ENCODE results near the gene AGBL4.

The AGBL4 gene

DNA sequence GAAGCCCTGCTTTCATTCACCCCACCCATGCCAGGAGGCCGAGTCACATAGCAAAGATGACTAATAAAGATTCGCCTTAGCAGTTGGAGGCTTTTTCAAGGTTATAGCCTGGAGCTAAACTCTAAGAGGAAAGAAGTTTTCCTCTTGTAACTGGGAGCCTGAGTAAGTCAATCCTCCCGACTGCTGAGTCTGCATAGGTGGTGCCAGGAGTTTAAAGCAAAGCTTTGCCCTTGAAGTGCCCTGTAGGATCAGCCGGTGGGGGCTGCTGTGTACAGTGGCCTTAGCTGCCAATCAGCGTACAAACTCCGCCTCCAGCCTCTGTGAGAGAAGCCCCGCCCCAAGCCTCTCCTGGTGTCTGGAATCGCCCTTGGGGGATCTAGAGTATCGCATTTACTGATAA lies 1404.2 kb downstream of the AGBL4 start:
- no peak overlapping the region for H3K4me3 ChIP-seq (ENCODE audit: low read depth, low read length)

DNA sequence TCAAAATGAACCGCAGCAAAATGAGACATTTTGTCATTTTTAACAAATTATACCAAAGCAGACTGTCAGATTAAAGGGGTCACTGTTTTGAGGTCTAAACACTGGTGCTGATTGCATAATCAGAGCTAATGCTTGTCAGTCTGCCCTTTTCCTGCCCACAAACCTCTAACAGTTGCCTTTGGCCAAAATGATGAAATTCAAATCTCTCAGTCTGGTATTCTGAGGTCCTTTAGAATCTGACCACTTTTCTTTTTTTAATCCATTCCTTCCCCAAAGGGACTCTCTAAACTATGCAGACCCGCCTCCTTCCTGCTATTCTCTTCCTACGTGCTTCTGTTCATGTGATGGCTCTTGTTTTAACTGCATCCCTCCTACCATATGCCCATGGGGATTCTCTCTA lies 1406.5 kb downstream of the AGBL4 start:
- H3K4me3 ChIP-seq (ENCODE audit: low read depth, low read length): no peak overlapping the region

DNA sequence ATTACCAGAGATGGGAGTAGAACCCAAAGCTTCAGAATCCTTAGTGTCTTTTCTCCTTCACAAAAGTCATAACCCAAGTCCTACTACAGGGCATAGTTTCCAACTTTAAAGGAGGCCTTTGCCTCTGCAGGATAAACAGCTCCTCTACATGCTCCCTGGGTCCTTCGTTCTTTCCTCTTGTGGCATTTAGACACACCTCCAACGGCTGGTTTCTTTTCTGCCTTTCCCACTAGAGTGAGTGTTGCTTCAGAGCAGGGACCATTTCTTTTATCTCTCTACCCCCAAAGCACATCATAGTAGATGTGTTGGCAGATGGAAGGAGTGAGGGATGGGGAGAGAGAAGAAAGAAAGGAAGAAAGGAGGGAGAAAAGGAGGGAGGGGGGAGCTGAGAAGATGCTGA lies 1407.0 kb downstream of the AGBL4 start:
- no peak overlapping the region for H3K4me3 ChIP-seq (ENCODE audit: low read depth, low read length)

DNA sequence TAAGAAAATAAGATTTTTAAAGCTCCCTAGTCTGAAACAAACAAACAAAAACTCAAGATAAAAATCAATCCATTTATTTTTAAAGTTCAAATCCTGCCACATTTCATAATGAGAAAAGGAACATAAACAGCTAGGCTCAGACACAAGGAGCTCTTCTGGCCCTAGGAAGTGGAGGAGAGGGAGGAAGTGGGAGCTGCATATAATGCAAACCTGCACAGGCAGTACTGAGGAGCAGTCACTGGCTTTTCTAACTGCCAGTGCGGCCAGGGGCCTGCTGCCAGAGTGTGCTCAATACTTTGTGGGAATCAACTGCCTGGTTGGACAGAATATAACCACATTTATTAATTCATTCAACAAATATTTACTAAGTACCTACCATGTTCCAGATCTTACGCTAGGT lies 1411.9 kb downstream of the AGBL4 start:
- H3K4me3 ChIP-seq (ENCODE audit: low read depth, low read length): no peak overlapping the region

DNA sequence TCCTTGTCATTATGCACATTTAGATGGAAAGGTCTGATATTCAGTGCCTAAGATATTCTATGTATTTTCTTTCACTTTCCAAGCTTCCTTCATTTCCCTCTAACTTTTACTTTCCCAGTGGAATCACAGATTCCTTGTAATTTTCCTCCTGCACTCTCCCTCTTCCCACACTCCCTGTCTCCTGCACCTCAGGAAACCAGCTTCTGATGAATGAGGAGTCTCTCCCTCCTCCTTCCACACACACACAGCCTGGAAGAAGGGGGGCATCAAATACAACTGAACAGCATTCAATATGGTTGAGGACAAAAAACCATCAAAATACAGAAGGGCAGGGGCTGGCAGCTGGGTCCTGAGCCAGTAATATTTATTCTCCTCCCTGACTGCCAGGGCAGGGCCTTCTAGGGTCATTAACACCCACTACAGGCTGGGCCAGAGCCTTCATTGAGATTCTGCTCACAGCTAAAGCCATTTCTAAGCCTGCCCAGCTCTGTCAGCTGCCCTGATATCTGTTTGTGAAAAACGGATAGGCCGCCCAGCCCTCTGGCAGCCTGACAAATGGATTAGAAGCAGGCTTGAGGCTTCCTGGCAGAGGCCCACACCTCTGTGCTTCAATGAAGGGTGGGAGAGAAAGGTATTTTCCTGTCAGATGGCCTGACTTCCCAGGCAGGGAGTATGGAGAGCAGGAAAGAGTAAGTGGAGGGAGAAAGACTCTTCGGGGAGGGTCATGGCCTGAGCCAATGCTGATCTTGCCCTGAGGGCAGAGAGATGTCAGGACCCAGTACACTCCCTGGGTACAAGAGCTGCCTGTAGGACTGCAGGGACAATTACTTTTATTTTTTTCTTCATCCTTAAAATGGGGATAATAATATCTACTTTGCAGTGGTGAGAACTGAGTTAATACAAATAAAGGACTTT lies 1412.9 kb downstream of the AGBL4 start:
- H3K4me3 ChIP-seq (ENCODE audit: low read depth, low read length): no peak overlapping the region

DNA sequence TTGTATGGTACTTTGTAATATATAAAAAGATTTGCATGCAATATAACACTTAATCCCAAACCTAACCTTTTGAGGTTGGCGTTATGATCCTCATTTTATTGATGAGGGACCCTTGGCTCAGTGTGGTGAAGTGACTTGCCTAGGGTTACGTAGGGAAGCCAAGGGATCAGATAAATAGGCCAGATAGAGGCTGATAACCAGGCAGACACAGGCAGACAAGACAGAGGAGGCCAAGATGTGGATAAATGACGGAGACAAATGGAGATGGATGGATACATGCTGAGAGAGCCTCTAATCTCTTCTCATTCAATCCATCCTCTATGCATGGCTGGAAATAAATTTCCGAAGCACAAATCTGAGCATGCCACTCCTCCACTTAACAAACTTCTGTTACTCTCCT lies 1414.9 kb downstream of the AGBL4 start:
- no peak overlapping the region for H3K4me3 ChIP-seq (ENCODE audit: low read depth, low read length)

DNA sequence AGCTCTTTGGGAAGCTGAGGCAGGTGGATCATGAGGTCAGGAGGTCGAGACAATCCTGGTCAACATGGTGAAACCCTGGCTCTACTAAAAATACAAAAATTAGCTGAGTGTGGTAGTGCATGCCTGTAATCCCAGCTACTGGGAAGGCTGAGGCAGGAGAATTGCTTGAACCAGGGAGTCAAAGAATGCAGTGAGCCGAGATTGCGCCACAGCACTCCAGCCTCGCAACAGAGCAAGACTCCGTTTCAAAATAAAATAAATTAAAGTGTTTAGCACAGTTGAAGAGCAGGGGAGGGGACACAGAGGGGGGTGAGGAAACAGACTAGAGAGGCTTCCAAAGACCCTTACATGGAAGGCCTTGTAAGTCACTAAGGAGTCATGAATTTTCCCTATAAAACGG lies 1420.5 kb downstream of the AGBL4 start:
- no peak overlapping the region for H3K4me3 ChIP-seq (ENCODE audit: low read depth, low read length)

DNA sequence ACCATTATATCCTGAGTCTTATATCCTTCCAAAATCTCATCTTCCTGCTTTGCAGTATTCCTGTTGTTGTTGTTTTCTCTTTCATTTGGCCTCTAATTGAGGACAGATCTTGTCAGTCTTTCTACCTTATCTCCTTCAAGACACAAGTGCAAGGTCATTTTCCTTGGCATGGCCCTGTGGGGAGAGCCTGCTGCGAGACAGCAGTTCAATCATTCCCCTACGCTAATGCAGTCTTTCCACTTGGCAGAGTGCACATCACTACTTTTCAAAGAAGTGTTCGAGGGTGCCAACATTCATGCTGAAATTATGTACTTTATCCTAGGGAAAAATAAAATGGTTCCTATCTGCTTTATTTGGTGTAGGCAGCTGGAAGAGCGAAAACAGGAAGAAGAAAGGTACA lies 1421.4 kb downstream of the AGBL4 start:
- no peak overlapping the region for H3K4me3 ChIP-seq (ENCODE audit: low read depth, low read length)

DNA sequence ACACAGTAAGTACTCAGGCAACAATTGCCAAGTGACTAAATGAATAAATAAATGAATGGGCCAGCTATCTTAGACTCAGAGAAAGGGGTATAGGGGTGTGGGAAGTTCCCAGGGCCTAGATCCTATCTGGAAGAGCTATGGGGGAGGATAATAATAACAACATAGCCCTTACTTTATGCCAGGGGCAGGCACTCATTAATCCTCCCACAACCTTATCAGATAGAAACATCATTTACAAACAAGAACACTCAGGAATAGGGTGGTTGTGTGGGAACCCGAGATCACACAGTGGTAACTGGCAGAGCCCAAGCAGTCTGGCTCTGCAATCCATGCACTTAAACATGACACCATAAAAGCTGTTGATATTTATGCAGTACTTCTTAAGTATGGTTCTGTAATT lies 1423.6 kb downstream of the AGBL4 start:
- no peak overlapping the region for H3K4me3 ChIP-seq (ENCODE audit: low read depth, low read length)

DNA sequence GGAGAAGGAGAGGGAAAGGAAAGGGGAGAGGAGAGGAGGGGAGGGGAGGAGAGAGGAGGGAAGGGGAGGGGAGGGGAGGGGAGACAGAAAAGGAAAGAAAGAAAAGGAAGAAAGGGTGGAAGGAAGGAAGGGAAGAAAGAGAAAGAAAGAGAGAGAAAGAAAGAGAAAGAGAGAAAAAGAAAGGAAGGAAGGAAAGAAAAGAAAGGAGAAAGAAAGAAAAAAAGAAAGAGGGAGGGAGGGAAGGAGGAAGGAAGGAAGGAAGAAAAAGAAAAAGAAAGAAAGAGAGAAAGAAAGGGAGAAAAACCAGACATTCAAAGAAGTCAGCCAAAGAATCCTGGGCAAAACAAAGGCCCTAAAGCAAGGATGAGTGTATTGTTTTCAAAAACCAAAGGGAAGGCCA lies 1426.1 kb downstream of the AGBL4 start:
- H3K4me3 ChIP-seq (ENCODE audit: low read depth, low read length): no peak overlapping the region

DNA sequence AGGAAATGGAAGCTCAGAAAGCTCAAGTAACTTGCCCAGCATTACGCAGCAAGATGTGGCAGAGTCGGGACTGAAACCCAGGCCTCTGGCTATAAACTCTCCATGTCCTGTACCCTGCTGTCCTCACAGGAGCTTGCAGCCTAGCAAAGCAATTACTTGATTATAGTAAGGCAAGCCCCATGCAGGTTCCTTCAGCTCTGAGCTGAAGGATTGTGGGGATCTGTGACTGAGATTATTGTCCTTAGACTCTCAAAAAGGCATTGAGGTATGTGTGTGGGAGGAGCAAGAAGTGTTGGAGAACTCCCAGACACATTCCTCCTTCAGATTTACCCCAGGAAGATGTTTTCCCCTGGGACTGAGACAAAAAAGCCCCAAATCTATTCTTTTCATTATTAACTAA lies 1427.7 kb downstream of the AGBL4 start:
- no peak overlapping the region for H3K4me3 ChIP-seq (ENCODE audit: low read depth, low read length)

DNA sequence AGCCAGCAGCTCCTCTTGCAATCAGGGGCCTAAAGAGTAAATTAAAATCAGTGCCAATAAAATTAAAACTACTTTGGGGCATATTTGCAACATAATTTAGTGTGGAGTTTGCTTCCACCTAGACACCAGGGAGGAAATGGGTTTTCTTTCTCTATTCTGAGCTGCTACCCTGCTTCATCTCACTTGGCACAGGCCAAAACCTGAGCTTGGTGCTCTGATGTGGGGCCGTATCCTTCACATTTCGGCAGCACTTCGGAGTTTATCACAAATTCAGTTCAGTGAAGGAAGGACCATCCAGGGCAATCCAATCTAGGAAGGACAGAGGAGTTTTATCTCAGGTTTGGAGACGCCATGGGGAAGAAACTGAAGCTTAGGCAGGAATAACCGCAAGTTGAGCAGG lies 1428.1 kb downstream of the AGBL4 start:
- H3K4me3 ChIP-seq (ENCODE audit: low read depth, low read length): no peak overlapping the region

DNA sequence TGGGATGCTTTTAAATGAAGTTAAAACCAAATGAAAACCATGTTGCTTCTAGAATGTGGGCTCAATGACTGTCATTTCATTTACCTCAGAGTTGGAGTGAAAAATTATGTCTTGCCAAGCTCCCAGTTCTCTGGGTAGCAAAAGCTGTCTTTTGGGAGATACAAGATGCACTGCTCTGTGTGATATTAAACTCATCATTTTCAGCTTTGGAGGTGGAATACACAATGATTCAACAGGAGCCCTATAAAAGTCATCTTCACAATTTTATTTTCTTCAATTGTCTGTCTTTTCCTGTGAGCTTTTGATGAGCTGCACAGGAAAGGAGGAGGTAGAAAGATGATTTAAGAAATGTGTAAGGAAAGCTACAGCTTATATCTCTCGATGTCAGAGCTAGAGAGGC lies 1431.4 kb downstream of the AGBL4 start:
- no peak overlapping the region for H3K4me3 ChIP-seq (ENCODE audit: low read depth, low read length)

DNA sequence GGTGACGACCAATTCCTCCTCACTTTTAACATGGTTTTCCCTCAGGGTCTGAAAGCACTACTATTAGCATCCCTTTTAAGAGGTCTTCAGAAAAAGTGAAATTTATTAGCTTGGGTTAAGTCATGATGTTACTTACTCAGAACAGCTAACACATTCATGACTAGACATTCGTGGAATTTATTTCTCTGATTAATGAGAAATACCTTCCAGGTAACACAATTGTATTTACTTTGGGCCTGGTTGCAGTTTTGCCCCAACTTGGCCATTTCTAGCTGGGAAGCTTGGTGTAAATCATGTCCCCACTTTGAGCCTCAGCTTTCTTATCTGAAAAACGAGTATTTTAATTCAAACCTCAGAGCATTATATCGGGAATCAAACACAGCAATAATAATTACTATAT lies 1432.6 kb downstream of the AGBL4 start:
- no peak overlapping the region for H3K4me3 ChIP-seq (ENCODE audit: low read depth, low read length)

DNA sequence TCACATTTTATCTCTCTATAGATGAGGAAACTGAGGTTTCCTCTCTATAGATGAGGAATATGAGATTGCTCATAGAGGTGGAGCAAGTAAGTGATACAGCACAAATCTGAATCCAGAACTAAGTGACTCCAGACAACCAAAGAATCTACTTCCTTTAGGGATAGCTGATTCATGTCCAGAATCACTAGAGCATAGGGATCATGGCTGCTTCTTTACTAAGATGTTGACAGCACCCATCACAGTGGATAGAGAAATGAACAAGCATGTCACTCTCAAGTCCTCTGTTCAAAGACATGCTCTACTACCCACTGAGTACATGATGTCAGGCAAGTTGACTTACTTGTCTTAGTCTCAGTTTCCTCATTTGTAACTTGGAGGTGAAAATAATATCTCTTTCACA lies 1435.7 kb downstream of the AGBL4 start:
- no peak overlapping the region for H3K4me3 ChIP-seq (ENCODE audit: low read depth, low read length)

DNA sequence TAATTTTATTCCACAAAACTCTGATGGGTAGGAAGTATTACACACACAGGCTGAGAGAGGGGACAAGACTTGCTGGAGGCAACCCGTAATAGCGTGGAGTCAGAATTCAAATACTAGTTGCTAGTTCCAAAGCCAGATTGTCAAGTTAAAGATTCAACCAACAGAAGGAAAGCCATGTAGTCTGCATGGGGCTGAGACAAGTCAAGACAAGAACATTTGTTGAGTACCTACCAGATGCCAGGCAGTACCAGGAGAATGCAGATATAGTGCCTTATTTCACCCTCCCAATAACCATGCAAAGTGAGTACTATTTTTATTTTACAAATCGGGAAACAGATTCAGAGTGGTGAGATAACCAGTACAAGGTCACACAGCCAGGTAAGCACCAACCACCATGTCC lies 1441.3 kb downstream of the AGBL4 start:
- no peak overlapping the region for H3K4me3 ChIP-seq (ENCODE audit: low read depth, low read length)

DNA sequence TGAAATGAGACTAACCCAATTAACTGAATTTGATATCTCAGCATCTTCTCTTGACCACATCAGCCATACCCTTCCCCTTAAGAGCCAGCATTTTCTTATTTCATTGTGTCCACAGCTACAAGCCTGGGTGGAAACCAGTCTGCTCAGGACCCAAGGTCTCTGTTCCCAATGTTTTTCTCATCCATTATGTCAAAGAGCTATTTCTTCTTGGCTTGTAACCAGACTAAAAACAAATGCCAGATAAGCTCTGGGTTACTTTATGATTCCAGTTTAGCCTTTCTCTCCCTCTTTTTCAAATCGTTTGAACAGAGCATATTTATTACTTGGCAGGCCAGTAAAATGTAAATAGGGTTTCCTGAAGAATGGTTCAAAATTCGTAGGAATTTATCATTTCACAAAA lies 1442.5 kb downstream of the AGBL4 start:
- H3K4me3 ChIP-seq (ENCODE audit: low read depth, low read length): no peak overlapping the region

DNA sequence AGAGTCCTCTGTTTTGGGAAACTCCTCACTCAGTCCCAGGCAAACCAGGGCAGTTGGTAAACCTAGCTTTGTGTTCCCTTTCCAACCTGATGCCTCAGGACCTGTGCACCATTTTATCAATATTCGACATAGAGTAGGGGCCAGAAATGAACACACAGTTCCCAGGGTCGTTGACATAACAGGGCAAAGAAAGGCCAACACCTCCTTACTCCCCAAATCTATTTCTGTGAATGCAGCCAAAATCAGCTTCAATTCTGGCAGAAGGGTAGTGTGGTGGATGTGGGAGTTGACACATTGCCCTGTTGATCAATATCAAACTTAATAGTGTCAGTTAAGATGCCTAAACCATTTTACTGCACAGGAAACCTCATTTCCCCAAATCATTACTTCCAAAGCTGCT lies 1447.2 kb downstream of the AGBL4 start:
- no peak overlapping the region for H3K4me3 ChIP-seq (ENCODE audit: low read depth, low read length)

DNA sequence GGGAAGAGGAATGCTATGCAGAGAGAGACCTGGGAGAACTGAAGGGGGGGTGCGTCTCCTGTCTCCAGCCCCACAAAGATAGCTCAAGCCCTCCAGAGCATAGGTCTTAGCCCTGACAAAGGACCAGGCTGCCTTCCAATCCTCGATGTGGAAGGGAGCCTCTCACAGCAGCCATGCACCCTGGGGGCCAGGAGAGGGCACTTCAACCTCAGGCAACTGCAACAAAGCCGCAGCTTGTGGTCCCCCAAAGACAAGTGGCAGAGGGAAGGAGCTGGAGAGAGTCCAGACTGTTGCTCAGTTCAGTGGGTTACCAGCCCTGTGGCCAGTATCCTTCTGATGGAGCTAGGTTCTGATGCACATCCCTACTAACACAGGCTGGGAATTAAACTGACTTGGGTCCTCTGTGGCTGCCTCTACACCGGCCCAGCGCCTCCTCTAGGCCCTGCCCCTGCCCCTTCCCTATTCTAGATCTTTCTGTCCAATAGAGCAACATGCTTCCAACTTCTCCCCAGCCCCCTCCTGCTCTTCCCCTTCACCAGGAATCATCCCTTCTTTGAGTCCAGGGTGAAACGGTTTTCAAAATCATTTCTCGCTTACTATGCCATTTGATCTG lies 1451.0 kb downstream of the AGBL4 start:
- no peak overlapping the region for H3K4me3 ChIP-seq (ENCODE audit: low read depth, low read length)

DNA sequence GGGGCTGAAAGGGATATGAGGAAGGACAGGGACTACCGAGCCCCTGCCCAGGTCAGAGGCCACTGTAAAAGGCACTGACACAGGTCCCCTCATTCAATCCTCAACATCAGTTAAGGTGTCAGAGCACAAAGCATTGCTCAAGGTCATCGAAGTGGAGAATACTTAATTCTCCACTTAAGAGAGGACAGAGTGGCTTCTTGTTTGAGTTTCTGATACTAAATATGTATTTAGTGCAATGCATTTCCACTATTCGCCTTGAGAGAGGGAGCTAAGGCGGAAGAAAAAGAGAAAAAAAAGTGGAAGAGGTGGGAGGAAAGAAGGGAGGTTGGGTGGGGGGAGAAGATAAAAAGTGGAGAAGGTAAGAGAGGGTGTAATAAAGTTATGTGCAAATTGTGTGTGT lies 1451.6 kb downstream of the AGBL4 start:
- no peak overlapping the region for H3K4me3 ChIP-seq (ENCODE audit: low read depth, low read length)

DNA sequence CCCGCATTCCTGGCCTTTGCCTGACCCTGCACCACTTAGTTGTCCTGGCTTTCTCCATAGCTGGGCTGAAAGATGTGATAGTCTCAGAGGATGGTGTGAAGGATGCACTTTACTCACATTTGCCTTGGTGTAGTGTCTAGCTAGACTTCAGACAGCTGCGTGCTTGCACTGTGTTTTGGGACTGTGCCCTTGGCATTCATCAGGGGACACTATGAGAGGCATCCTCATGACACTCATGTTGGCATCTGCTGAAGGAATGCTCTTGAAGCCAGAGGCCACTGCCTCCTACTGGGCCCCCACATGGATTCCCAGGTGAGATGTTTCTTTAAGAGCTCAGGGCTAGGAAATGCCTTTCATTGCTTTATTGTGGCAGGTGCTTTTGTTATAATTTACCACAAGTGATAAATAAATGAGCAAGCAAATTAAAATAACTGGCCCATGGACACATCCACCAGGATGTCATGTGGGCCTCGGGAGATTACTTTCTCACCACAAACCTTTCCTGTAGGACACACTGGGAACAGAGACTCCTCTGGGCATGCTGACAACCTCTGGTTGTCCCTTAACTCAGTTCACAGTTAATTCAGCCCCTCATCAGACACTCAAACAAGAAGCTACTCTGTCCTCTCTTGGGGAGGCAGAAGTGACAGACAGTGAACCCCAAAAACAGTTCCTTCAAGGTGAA lies 1452.3 kb downstream of the AGBL4 start:
- H3K4me3 ChIP-seq (ENCODE audit: low read depth, low read length): no peak overlapping the region

DNA sequence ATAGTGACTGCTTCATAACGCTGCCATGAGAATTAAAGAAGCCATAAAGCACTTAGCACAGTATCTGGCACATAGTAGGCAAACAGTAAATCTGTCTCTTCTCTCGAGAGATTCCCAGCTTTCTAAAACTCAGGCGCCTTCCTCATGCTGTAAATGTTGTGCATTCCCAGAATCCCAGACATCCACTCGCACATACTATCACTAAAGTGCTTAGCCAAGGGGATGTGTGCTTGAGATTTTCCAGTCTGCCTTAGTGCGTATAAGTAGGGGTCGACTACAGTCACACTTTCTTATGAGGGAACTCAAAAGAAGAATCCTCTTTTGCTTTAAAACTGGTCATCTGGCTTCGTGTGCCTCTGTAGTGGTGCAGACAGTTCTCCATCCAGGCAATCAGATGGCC lies 1453.2 kb downstream of the AGBL4 start:
- no peak overlapping the region for H3K4me3 ChIP-seq (ENCODE audit: low read depth, low read length)
